Adrenal gland (tissue), 5 donors: ENCODE results near the gene SARM1.

ENCODE experiments used
- POLR2A ChIP-seq, 2 donors: fragments of 450-650 bp; IDR thresholded peaks; one replicate each; pipeline ENCODE4 v1.6.1; 2017; ENCODE audit warnings: antibody characterized with exemption in 2 of 2, mild to moderate bottlenecking in 2 of 2, moderate library complexity in 1 of 2
- TF ChIP-seq, protein P1 (sequence below), 6 experiments: fragments of 450-650 bp in 4 of 6; fragments of 200-600 bp in 2 of 6; sonication (generic) in 1 of 6; IDR thresholded peaks; 1 replicate in 5 of 6; 2 replicates in 1 of 6; pipeline versions ENCODE4 v1.5.1 to v1.8.0; 2016 to 2021; ENCODE audit warnings: antibody characterized with exemption in 6 of 6, mild to moderate bottlenecking in 2 of 6, moderate library complexity in 1 of 6
- donor health status: DM: no; HTN: no; CAD: no.

DNA sequence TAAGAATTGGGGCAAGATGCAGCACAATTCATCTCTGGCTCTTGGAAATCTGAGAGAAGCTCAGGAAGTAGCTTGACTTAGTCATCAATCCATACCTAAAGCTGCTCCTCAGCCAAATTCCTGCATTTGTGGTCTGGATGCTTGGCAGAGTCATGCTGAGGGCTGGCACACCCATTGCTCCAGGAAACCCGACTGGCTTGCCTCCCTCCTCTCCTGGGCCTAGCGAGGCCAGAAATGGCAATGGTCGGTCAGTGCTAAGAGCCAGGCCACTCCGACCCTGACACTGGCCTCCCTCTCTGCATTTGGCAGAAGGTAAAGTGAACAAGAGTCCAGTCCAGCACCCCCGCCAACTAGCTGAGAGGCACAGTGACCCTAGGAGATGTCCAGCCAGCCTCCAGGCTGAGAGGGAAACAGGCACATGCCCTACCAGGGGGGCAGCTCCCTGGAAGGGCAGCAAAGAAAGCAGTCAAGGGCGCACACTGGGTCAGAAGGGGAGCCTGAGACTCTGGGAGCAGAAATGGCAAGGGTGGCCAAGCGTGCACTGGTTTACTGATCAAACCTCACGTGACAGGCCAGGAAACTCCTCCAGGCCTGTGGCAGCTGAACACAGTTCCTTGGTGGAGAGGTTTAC lies 24.1 kb upstream of the SARM1 start:
- TF ChIP-seq, protein P1, sequence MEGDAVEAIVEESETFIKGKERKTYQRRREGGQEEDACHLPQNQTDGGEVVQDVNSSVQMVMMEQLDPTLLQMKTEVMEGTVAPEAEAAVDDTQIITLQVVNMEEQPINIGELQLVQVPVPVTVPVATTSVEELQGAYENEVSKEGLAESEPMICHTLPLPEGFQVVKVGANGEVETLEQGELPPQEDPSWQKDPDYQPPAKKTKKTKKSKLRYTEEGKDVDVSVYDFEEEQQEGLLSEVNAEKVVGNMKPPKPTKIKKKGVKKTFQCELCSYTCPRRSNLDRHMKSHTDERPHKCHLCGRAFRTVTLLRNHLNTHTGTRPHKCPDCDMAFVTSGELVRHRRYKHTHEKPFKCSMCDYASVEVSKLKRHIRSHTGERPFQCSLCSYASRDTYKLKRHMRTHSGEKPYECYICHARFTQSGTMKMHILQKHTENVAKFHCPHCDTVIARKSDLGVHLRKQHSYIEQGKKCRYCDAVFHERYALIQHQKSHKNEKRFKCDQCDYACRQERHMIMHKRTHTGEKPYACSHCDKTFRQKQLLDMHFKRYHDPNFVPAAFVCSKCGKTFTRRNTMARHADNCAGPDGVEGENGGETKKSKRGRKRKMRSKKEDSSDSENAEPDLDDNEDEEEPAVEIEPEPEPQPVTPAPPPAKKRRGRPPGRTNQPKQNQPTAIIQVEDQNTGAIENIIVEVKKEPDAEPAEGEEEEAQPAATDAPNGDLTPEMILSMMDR (IDR thresholded peaks at IDR 0.05), result no peak
- peak in 1 of 2 donors; percentile 11 for TF ChIP-seq POLR2A (IDR thresholded peaks at IDR 0.05)
